RKO (cell line): ENCODE results near the gene CYSLTR2.

Source experiments
- DNase-seq: peaks from one replicate; pipeline ENCODE4 v3.0.0-alpha.2; 2016; ENCODE audit warnings: low spot score

CYSLTR2 gene

GRCh38 chr13:48739386-48739964 lies 85.7 kb downstream of the CYSLTR2 start:
- no peak for DNase-seq

DNA sequence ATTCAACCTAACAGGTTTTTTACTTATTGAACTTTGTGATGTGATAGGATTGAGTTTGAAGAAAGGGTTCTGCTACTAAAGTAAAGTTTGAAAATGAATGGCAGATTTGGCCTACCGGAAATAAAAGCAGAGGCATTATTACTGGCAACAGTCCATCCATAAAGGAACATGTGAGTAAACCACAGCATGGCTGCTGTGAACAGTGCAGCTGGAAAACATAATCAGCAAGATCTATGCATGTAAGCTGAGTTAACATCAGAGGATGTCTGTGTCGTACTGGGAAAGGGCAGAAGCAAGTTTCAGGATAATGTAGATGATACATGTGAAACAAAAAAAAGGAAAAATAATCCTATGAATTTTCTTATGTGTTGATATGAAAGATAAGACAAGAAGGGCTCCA lies 87.6 kb downstream of the CYSLTR2 start:
- no peak for DNase-seq

- DNase-seq = no peak
Measured at GRCh38 chr13:48746821-48747220, 93.1 kb downstream of the CYSLTR2 start.

DNA sequence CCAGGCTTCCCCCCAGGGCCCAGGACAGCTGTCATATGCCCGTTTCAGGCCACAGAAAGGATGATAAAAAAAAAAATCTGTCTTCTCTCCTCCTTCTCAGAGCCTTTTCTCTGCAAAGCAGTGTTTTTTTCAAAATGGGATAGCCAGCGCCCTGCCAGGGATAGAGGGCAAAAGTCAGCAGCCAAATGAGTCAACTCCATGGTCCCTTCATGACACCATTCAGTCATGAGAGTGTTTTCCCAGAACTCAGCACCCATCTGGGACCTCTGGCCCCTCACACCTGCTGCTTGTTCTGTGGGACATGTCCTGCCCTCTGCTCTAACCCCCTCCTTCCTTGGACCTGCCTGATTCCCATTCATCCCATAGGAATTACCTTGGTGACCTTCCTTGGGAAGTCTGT lies 95.0 kb downstream of the CYSLTR2 start:
- DNase-seq = no peak

DNA sequence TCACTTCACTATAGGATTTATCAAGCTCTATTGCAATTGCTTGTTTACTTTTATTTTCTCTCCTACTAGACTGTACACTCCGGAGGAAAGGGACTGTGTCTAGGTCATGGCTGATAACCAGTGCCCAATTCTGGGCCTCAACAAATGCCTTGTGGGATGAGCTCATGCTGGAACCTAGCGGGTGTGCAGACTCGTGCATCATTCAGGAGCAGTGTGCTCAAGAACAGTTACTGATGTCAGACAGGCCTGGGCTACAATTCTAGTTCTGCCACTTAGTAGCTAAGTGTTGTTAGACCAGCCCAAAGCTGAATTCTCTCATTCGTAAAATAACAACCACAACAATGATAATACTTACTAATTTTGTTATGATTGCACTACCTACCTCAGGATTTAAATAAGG lies 95.4 kb downstream of the CYSLTR2 start:
- no peak for DNase-seq

GRCh38 chr13:48749699-48750473 lies 96.2 kb downstream of the CYSLTR2 start:
- peak; percentile 96 for DNase-seq

DNA sequence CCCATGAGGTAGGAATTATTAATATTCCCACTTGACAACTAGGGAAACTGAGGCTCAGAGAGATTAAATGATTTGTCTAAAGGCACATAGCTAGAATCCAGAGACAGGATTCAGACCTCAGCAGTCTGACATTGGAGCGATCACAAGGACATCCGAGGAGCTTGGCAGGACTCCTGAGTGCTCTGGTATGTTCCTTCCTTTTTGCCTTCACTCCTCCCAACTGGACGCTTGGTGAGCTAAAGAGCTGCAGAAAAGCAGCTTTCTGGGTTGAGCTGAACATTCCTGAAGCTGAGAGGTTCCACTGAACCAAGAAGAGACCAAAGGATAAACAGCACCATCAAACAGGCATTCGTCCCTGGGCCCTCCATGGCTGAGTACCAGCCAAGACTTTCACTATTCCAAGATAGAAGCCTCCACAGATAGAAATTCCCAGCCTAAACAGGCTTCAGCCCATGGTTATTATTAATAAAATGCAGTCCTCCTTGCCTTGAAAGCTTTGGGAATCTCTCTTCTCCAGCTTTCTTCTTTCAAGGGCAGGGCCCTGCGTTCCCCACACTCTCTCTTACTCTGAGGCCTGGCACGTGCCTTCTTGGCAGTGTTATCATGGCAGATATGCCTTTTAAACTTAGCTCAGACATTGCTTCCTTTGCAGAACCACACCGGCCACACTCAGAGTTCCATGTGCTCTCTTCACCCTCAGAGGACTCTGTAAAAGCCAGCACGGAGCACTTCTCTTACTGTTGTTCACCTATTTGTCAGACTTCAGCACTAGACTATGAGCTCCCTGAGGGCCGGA lies 97.1 kb downstream of the CYSLTR2 start:
- no peak for DNase-seq

DNA sequence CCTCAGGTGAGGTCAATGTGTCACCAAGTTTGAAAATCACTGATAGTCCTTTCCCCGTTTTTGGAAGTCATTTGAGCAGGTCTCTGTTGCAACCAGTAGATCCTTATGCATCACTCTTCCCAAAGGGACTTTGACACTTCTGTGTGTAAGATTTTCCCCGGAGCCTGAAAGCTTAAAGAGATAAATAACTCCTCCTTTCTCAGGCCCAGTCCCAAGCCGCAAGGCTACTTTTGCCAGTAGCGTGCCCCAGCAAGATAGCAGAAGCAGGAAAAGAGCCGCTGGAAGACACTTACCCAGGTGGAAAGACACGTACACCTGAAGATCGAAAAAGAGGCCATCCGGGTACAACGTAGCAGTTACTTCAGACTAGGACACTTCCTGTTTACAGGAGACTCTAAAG lies 106.9 kb downstream of the CYSLTR2 start:
- no peak for DNase-seq
